IgD-negative memory B cell (primary cell): ENCODE measurements around the gene DGKZ. TPM values are rescaled to one million over a fixed set of nuclear protein-coding genes. Genes with fewer than 3 reads are reported as not detected.
A peak's percentile ranks its signal among the peaks of the same experiment; 100 is the strongest.
"Not testable (repeated sequence)": the region's sequence is repeated elsewhere in the genome, so short reads cannot be mapped to it uniquely, and the experiment has no call there.

Source experiments
- H3K27ac Mint-ChIP-seq, 3 donors: one replicate each; pipeline ENCODE4 v1.8.0; 2020 to 2022; ENCODE audit warnings: mild to moderate bottlenecking in 3 of 3, mixed read lengths in 3 of 3, moderate library complexity in 1 of 3
- H3K27me3 Mint-ChIP-seq: one replicate; pipeline ENCODE4 v1.8.0; 2021; ENCODE audit warnings: mixed read lengths
- H3K36me3 Mint-ChIP-seq: one replicate; pipeline ENCODE4 v1.8.0; 2020; ENCODE audit warnings: mild to moderate bottlenecking, mixed read lengths
- H3K4me1 Mint-ChIP-seq, 3 donors: one replicate each; pipeline ENCODE4 v1.8.0; 2020 to 2022; ENCODE audit warnings: mixed read lengths in 3 of 3, mild to moderate bottlenecking in 1 of 3
- H3K4me3 Mint-ChIP-seq, 4 donors: one replicate each; pipeline ENCODE4 v1.8.0; 2020 to 2022; ENCODE audit warnings: mild to moderate bottlenecking in 4 of 4, mixed read lengths in 4 of 4, moderate library complexity in 3 of 4
- H3K9me3 Mint-ChIP-seq, 3 donors: one replicate each; pipeline ENCODE4 v1.8.0; 2020 to 2021; ENCODE audit warnings: mixed read lengths in 3 of 3, mild to moderate bottlenecking in 1 of 3
- polyA plus RNA-seq: library from polyadenylated mRNA; unstranded; fragments of 300-500 nt; fragmentation: Illumina TruSeq; gene quantifications from one replicate; pipeline ENCODE4 v1.2.3, GENCODE V29; 2021

Gene DGKZ
- polyA plus RNA-seq, 1 donor from 2014 or later, result 9.0 TPM

DNA sequence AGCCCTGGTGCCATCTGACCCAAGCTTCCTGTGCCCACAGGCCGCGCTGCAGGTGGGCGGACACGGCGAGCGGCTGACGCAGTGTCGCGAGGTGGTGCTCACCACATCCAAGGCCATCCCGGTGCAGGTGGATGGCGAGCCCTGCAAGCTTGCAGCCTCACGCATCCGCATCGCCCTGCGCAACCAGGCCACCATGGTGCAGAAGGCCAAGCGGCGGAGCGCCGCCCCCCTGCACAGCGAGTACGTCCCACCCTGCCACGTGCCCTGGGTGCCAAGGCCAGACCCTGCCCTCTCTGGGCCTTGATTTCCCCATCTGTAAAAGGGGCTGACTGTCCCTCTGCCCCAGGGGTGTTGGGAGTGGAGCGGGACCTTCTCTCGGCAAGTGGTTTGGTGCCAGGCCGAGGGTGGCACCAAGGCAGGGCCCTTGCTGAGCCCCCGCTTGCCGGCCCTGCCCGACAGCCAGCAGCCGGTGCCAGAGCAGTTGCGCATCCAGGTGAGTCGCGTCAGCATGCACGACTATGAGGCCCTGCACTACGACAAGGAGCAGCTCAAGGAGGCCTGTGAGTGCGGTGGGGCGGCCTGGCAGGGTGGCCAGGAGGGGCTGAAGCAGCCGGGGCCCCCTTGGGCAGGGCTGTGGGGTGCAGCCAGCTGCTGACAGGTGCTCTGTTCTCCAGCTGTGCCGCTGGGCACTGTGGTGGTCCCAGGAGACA lies 28.3 kb downstream of the DGKZ start:
- H3K27ac Mint-ChIP-seq, result no peak overlapping the region
- H3K9me3 Mint-ChIP-seq, result no peaks in the 10 kb centered on the region
- no peaks in the 10 kb centered on the region for H3K27me3 Mint-ChIP-seq
- no peak overlapping the region for H3K4me3 Mint-ChIP-seq
- no peaks in the 10 kb centered on the region for H3K4me1 Mint-ChIP-seq
- no peaks in the 10 kb centered on the region for H3K36me3 Mint-ChIP-seq

DNA sequence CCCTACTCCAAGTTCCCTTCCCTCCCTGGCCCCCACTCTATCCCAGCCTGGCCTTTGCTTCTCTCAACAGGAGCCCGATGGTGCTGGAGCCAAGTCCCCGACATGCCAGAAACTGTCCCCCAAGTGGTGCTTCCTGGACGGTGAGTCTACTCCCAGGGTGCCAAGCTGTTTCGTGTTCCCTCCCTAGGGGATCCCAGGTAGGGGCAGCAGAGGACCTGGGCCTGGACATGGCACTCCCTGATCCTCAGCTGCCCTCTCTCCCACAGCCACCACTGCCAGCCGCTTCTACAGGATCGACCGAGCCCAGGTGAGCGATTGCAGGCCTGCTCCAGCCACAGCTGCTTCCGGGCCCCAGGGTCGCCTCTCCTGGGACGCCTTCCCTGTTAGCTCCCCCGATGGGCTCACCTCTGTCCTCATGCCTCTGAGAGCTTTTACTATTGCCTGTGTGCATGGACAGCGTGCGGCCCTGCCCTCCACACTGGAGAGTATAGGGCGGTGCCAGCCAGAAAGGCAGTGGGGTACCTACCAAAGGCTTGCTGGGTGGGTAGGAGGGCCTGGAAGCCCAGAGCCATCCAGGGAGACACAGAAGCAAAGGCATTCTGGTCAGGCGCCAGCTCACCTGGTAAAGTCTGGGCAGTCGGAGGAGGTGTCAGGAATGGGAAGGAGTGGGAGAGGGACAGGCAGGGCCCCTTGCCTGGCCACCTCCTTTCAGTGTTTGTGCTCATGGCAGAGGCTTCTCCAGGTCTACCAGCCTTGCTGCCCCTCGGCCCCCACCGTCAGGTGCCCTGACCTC lies 29.2 kb downstream of the DGKZ start:
- Mint-ChIP-seq H3K27ac (no peak overlapping the region), H3K27me3 (no peaks in the 10 kb centered on the region), H3K9me3 (no peaks in the 10 kb centered on the region), H3K4me3 (no peak overlapping the region), H3K4me1 (no peaks in the 10 kb centered on the region), H3K36me3 (no peaks in the 10 kb centered on the region)

DNA sequence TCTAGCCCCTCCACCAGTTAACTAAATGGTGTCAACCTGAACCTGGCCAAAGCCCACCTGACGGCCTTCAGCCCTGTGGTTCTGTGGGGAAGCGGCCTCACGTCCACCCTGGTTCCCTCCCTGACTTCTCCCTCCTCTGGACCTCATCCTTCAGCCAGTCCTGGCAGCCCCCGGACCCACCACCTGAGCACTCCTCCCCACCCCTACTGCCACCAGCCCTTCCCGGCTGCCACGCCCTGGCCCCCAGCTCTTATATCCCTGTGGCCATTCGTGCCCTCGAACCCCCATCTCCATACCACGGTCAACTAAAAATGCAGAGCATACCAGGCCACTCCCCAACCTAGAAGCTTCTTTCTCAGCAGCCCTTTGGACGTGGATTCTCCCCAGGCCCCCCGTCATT lies 30.0 kb downstream of the DGKZ start:
- peaks cover 4% of the 10 kb centered on the region for H3K27me3 Mint-ChIP-seq
- no peaks in the 10 kb centered on the region for H3K9me3 Mint-ChIP-seq
- H3K36me3 Mint-ChIP-seq, result no peaks in the 10 kb centered on the region
- H3K27ac Mint-ChIP-seq, result no peak overlapping the region
- peak overlapping the region in 2 of 4 donors; percentile 45 to 63 for H3K4me3 Mint-ChIP-seq
- H3K4me1 Mint-ChIP-seq, result no peaks in the 10 kb centered on the region

DNA sequence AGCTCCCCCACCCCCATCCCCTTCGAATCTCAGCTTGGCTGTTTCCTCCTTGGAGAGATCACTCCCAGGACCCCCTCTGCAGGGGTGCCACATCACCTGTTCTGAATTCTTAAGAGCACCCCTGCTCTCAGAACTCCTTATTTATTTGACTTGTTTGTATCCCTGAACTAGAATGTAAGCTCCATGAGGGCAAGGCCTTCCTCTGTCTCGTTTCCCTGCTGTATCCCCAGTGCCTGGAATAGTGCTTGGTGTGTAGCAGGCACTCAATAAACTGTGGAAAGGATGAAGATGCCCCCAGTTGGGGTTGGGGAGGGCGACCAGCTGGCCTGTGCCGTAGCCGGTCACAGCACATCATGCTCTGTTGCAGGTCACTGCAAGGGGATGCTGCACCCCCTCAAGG lies 30.6 kb downstream of the DGKZ start:
- Mint-ChIP-seq H3K4me3 (peak overlapping the region in 2 of 4 donors; percentile 45 to 63), H3K27ac (no peak overlapping the region), H3K9me3 (no peaks in the 10 kb centered on the region), H3K4me1 (no peaks in the 10 kb centered on the region), H3K27me3 (peaks cover 4% of the 10 kb centered on the region), H3K36me3 (no peaks in the 10 kb centered on the region)

DNA sequence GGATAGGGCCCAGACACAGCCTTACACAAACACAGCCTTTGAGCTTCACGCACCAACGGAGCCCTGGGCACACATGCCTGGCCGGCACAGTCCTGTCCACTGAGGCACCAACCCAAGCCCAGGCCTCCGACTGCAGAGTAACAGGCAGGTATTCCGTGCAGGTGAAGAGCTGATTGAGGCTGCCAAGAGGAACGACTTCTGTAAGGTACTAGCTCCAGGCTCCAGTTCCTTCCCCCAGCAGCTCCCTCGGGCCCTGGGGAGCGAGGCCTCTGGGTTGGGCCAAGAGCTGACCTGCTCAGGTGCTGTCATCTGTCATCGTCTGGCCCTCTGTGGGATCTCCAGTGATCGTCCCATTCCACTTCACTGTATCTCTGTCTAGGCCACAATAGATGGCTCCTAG lies 31.0 kb downstream of the DGKZ start:
- H3K4me1 Mint-ChIP-seq, result no peaks in the 10 kb centered on the region
- no peaks in the 10 kb centered on the region for H3K9me3 Mint-ChIP-seq
- H3K27me3 Mint-ChIP-seq, result peaks cover 4% of the 10 kb centered on the region
- no peaks in the 10 kb centered on the region for H3K36me3 Mint-ChIP-seq
- H3K4me3 Mint-ChIP-seq, result peak overlapping the region in 3 of 4 donors; percentile 4 to 49 (median 45)
- no peak overlapping the region for H3K27ac Mint-ChIP-seq

DNA sequence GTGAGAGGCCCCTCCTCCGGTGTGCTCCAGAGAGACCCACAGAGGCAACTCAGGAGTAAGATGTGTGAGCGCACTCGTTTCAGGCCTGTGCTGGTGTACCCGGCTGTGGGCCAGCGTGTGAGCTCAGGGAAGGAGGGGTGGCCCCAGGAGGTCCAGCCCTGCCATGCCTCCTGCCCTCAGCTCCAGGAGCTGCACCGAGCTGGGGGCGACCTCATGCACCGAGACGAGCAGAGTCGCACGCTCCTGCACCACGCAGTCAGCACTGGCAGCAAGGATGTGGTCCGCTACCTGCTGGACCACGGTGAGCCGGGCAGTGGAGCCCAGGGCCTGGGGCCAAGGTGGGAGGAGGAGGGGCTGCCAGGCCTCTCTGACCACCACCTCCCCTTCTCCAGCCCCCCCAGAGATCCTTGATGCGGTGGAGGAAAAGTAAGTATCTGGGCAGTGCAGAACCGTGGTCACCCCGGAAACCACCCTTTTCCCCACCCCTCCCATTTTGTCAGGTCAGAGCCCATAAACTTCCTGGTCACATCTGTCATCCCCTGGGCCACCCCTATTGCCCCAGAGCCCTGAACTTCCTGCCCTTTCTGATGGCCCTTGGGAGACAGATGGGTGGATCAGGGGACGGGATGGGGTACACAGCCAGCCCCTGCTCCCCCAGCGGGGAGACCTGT lies 31.7 kb downstream of the DGKZ start:
- Mint-ChIP-seq H3K27me3 (peaks cover 6% of the 10 kb centered on the region), H3K9me3 (no peaks in the 10 kb centered on the region), H3K4me1 (no peaks in the 10 kb centered on the region), H3K4me3 (peak overlapping the region; percentile 48 to 51 (median 50)), H3K27ac (no peak overlapping the region), H3K36me3 (no peaks in the 10 kb centered on the region)

DNA sequence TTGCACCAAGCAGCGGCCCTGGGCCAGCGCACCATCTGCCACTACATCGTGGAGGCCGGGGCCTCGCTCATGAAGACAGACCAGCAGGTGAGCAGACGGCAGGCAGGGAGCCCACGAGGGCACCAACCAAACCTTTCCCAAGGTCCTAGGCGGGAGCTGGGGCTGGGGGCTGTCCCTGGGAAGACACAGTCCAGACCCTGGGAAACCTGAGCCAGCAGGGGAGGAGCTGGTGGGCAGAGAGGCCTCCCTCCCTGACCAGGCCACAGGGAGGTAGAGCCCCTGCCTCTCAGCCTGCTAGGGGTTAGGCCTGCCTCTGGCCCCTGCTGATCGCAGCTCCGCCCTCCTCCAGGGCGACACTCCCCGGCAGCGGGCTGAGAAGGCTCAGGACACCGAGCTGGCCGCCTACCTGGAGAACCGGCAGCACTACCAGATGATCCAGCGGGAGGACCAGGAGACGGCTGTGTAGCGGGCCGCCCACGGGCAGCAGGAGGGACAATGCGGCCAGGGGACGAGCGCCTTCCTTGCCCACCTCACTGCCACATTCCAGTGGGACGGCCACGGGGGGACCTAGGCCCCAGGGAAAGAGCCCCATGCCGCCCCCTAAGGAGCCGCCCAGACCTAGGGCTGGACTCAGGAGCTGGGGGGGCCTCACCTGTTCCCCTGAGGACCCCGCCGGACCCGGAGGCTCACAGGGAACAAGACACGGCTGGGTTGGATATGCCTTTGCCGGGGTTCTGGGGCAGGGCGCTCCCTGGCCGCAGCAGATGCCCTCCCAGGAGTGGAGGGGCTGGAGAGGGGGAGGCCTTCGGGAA lies 32.4 kb downstream of the DGKZ start:
- H3K4me1 Mint-ChIP-seq, H3K36me3 Mint-ChIP-seq, H3K9me3 Mint-ChIP-seq, H3K27ac Mint-ChIP-seq: not testable (repeated sequence)
- Mint-ChIP-seq H3K4me3 (peak overlapping the region; percentile 5 to 84 (median 56)), H3K27me3 (peaks cover 11% of the 10 kb centered on the region)

DNA sequence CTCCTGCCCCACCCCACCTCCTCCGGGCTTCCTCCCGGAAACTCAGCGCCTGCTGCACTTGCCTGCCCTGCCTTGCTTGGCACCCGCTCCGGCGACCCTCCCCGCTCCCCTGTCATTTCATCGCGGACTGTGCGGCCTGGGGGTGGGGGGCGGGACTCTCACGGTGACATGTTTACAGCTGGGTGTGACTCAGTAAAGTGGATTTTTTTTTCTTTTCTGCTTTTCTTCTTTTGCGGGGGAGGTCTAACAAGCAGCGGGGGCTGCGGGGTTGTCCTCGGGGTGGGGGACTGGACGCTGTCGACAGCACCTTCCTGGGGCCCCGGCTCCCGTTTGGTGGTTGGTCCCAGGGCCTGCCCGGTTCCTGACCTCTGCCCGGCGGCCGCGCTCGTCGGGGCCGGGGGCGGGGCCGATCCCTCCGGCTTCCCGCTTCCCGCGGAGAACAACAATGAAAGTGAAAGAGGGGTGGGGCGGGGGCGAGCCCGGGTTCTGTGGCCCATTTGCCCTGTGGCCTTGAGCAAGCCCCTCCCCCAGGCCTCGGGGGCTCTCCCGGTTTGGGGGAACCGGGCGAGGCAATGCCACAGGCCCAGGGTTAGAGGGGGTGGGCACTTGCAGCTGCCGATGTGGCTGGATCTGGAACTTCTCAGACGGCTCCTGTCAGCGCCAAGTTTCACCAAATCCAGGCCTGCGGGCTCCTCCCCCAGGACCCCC lies 33.2 kb downstream of the DGKZ start:
- peak overlapping the region; percentile 63 to 86 (median 82) for H3K4me3 Mint-ChIP-seq
- H3K27ac Mint-ChIP-seq, result no peak overlapping the region

DNA sequence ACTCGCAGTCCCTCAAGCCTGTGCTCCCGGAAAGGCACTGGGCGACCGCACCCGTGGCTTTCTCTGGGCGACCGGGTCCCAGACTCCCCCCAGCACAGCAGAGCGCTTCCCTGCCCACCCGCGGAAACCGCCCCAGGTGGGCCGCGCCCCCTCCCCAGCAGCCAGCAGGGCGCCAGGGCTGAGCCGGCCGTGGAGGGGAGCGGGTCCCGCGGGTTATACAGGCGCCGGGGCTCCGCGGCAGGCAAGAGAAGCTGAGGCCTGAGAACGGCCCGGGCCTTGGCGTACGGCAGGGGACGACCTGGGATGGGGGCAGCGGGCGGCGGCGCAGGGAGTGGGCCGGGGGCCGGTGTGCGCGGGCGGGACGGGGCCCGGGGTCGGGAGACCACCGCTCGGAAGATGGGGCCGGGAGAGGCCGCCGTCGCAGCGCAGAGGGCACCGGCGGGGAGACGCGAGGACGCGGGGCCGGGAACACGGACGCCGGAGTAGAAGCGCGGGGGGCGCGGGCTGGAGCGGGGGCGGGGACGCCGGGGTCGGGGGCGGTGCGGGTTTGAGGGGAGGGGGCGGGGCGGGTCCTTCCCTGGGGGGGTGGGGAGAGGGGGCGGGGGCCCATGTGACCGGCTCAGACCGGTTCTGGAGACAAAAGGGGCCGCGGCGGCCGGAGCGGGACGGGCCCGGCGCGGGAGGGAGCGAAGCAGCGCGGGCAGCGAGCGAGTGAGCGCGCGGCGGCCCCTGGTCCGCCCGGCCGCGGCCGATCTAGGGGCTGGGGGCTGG lies 34.0 kb downstream of the DGKZ start, which contains the start of gene MDK:
MDK (plus strand) TSS at position 622 of the 771 bp plus-strand sequence. CDS start 389 bp downstream, outside the sequence.
- peaks cover 22% of the 10 kb centered on the region for H3K27me3 Mint-ChIP-seq
- no peaks in the 10 kb centered on the region for H3K36me3 Mint-ChIP-seq
- peaks cover 0 to under 1% (median 0%) of the 10 kb centered on the region in 3 donors for H3K4me1 Mint-ChIP-seq
- H3K27ac Mint-ChIP-seq, result no peak within 1 kb of the TSS
- peak within 1 kb of the TSS; percentile 63 to 86 (median 82) for H3K4me3 Mint-ChIP-seq
- no peaks in the 10 kb centered on the region for H3K9me3 Mint-ChIP-seq

More for the DNA sequence above, 33.2 kb downstream of the DGKZ start:
- no peaks in the 10 kb centered on the region for H3K36me3 Mint-ChIP-seq
- no peaks in the 10 kb centered on the region for H3K9me3 Mint-ChIP-seq
- H3K4me1 Mint-ChIP-seq, result no peaks in the 10 kb centered on the region
- H3K27me3 Mint-ChIP-seq, result peaks cover 16% of the 10 kb centered on the region

DNA sequence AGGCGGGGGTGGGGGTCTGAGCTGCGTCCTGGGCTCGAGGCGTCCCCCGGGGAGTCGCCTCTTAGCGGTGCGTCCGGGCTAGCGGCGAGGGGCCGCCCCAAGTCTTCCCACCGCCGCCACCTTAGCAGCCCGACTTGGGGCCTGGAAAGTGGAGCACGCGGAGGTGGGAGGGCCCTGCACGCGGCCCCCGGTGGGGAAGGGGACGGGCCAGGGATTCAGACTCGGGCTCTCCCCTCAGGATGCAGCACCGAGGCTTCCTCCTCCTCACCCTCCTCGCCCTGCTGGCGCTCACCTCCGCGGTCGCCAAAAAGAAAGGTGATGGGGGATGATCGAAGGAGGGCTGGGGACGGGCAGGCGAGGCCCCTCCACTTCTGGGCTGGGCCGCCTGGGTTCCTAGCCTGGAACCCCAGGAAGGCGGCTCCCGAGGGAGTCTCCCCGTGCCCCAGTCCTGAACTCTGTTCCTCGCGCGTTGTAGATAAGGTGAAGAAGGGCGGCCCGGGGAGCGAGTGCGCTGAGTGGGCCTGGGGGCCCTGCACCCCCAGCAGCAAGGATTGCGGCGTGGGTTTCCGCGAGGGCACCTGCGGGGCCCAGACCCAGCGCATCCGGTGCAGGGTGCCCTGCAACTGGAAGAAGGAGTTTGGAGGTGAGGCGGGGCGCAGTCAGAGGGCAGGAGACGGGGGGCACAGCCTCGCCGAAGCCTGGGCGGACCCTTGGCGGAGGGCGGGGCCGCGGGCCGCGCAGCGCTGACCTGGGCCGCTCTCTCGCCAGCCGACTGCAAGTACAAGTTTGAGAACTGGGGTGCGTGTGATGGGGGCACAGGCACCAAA lies 34.8 kb downstream of the DGKZ start:
- peak overlapping the region in 3 of 4 donors; percentile 65 to 86 (median 67) for H3K4me3 Mint-ChIP-seq
- H3K27ac Mint-ChIP-seq, result no peak overlapping the region
- H3K4me1 Mint-ChIP-seq, result peaks cover 0 to 4% (median 0%) of the 10 kb centered on the region in 3 donors

DNA sequence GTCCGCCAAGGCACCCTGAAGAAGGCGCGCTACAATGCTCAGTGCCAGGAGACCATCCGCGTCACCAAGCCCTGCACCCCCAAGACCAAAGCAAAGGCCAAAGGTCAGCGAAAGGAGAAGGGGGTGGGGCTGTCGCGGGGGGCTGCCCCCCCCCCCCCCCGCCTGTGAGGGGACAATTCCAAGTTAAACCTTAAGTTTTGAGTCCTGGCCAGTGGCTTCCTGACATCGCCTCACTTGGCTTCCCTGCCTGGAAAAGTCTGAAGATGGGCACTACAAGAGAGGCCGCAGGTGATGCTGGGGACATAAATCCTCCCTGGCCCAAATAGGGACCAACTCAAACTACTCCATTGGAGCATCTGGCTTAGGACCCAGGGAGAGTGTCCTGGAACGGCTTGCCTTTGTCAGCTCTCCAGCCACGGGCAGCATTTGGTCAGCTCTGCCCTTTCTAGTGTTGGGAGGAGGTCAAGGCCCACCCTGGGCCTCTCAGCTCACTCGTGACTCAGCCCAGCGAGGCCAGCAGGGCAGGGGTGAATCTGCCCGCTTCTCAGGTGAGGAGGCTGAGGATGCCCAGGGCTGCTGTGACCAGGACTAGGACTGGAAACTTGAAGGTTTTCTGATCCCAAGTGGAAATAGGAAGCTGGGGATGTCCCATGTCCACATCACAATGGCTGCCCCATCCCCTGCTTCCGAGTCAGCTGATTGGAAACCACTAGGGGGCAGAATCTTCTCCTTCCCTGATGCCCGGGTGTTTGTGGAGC lies 35.6 kb downstream of the DGKZ start:
- Mint-ChIP-seq H3K27ac (no peak overlapping the region), H3K4me1 (peaks cover 0 to 4% (median 0%) of the 10 kb centered on the region in 3 donors), H3K4me3 (peak overlapping the region in 3 of 4 donors; percentile 24 to 70 (median 66)), H3K27me3 (peaks cover 34% of the 10 kb centered on the region), H3K36me3 (peaks cover 2% of the 10 kb centered on the region), H3K9me3 (no peaks in the 10 kb centered on the region)

More for the DNA sequence above, 34.8 kb downstream of the DGKZ start:
- no peaks in the 10 kb centered on the region for H3K9me3 Mint-ChIP-seq
- H3K27me3 Mint-ChIP-seq, result peaks cover 30% of the 10 kb centered on the region
- H3K36me3 Mint-ChIP-seq, result peaks cover 2% of the 10 kb centered on the region

DNA sequence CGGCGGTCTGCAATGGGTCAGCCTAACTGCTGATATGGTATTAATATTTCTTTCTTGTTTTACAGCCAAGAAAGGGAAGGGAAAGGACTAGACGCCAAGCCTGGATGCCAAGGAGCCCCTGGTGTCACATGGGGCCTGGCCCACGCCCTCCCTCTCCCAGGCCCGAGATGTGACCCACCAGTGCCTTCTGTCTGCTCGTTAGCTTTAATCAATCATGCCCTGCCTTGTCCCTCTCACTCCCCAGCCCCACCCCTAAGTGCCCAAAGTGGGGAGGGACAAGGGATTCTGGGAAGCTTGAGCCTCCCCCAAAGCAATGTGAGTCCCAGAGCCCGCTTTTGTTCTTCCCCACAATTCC lies 36.1 kb downstream of the DGKZ start:
- Mint-ChIP-seq H3K4me1 (peaks cover 0 to 4% (median 2%) of the 10 kb centered on the region in 3 donors), H3K36me3 (peaks cover 2% of the 10 kb centered on the region), H3K27me3 (peaks cover 37% of the 10 kb centered on the region), H3K27ac (no peak overlapping the region), H3K4me3 (peak overlapping the region in 2 of 4 donors; percentile 24 to 66), H3K9me3 (no peaks in the 10 kb centered on the region)
